HCT116 (cell line): ENCODE measurements around the gene SLCO2B1. TPM values are rescaled to one million over a fixed set of nuclear protein-coding genes. Genes with fewer than 3 reads are reported as not detected.

Experiments
- ATAC-seq: fragments of 200-7000 bp; cut with Tn5 transposase; 2 replicates; pipeline ENCODE4 v1.9.1; 2020; ENCODE audit warnings: mild to moderate bottlenecking, moderate library complexity
- BruUV-seq: library from RNA; stranded (reverse); fragments of 400-500 nt; replicated peaks from 2 replicates; lab custom pipeline; 2021; lab: Mats Ljungman, UMichigan
- CTCF ChIA-PET: fragments of 300-600 bp; sonication (Branson Sonifier 250); formaldehyde crosslinking; loops from one replicate; lab custom pipeline; 2021; ENCODE audit warnings: antibody characterized with exemption; lab: Charles Lee
- POLR2A ChIA-PET: fragments of 300-600, 350-600 bp; sonication (Branson Sonifier 250); formaldehyde crosslinking; loops from one replicate; lab custom pipeline; 2021; ENCODE audit warnings: antibody characterized with exemption; lab: Charles Lee
- RAD21 ChIA-PET, 2 experiments: fragments of 300-600 bp; sonication (Branson Sonifier 250); formaldehyde crosslinking; loops; one replicate each; lab custom pipeline; 2023; ENCODE audit warnings: low total read pairs in 2 of 2; ENCODE audit not compliant: uncharacterized antibody in 2 of 2, unreplicated experiment in 2 of 2, low non-redundant PET in 1 of 2; lab: Charles Lee
- DNase-seq: peaks from one replicate; pipeline ENCODE4 v3.0.0-alpha.2; 2010; ENCODE audit warnings: low read depth, low spot score
- H2AFZ ChIP-seq: fragments of 200-600 bp; shearing (Covaris generic), sonication (generic); 2 replicates; pipeline ENCODE4 v1.6.1; 2017; ENCODE audit warnings: low read depth, mixed run types, mixed read lengths, antibody characterized with exemption, low read length; ENCODE audit not compliant: poor library complexity, severe bottlenecking
- H3K27ac ChIP-seq: 2 replicates; pipeline ENCODE4 v1.5.1; 2012; ENCODE audit warnings: low read depth, low read length
- H3K27me3 ChIP-seq: fragments of 200-600 bp; sonication (generic); 2 replicates; pipeline ENCODE4 v1.6.1; 2016; ENCODE audit warnings: mixed run types, low read length, mixed read lengths; ENCODE audit not compliant: insufficient read depth
- H3K36me3 ChIP-seq, 2 experiments: fragments of 200-500 bp in 1 of 2; fragments of 200-600 bp in 1 of 2; sonication (Bioruptor generic) in 1 of 2; sonication (generic) in 1 of 2; 2 replicates each; pipeline versions ENCODE4 v1.5.1 to v1.6.1; 2014 to 2016; ENCODE audit warnings: low read length in 2 of 2, inconsistent platforms in 1 of 2, mixed read lengths in 1 of 2, mixed run types in 1 of 2; ENCODE audit not compliant: insufficient read depth in 2 of 2, control insufficient read depth in 1 of 2
- H3K4me1 ChIP-seq, 2 experiments: fragments of 200-600 bp in 1 of 2; sonication (generic) in 1 of 2; 2 replicates each; pipeline versions ENCODE4 v1.5.1 to v1.6.1; 2012 to 2017; ENCODE audit warnings: low read length in 2 of 2, inconsistent platforms in 1 of 2, mild to moderate bottlenecking in 1 of 2, mixed read lengths in 1 of 2, mixed run types in 1 of 2, moderate library complexity in 1 of 2; ENCODE audit not compliant: insufficient read depth in 2 of 2, control insufficient read depth in 1 of 2
- H3K4me2 ChIP-seq: fragments of 200-600 bp; sonication (generic); 2 replicates; pipeline ENCODE4 v1.6.1; 2017; ENCODE audit warnings: mixed run types, low read length, mixed read lengths
- H3K4me3 ChIP-seq, 2 experiments: fragments of 200-600 bp in 1 of 2; sonication (generic) in 1 of 2; replicated peaks in 1 of 2; 2 replicates each; pipeline ENCODE4 v1.5.1; 2011 to 2016; ENCODE audit warnings: low read length in 2 of 2, control low read depth in 1 of 2, low read depth in 1 of 2, mild to moderate bottlenecking in 1 of 2, mixed read lengths in 1 of 2, mixed run types in 1 of 2
- H3K79me2 ChIP-seq: fragments of 200-600 bp; sonication (generic); 2 replicates; pipeline ENCODE4 v1.6.1; 2017; ENCODE audit warnings: mild to moderate bottlenecking, mixed run types, low read length, moderate library complexity, mixed read lengths; ENCODE audit not compliant: insufficient read depth
- H3K9ac ChIP-seq: fragments of 200-600 bp; sonication (generic); 2 replicates; pipeline ENCODE4 v1.6.1; 2016; ENCODE audit warnings: low read length, mixed read lengths
- H3K9me2 ChIP-seq: fragments of 200-600 bp; sonication (generic), shearing (Covaris generic); 2 replicates; pipeline ENCODE4 v1.6.1; 2017; ENCODE audit warnings: mixed run types, mild to moderate bottlenecking, moderate library complexity; ENCODE audit not compliant: insufficient read depth
- H3K9me3 ChIP-seq, 2 experiments: fragments of 200-500 bp in 1 of 2; fragments of 200-600 bp in 1 of 2; sonication (Bioruptor generic) in 1 of 2; sonication (generic) in 1 of 2; 2 replicates each; pipeline ENCODE4 v1.6.1; 2014 to 2017; ENCODE audit warnings: low read length in 2 of 2, mixed read lengths in 2 of 2, inconsistent platforms in 1 of 2, low read depth in 1 of 2, mild to moderate bottlenecking in 1 of 2, mixed run types in 1 of 2, moderate library complexity in 1 of 2; ENCODE audit not compliant: control insufficient read depth in 1 of 2, insufficient read depth in 1 of 2
- H4K20me1 ChIP-seq: fragments of 200-600 bp; sonication (generic), shearing (Covaris generic); 2 replicates; pipeline ENCODE4 v1.6.1; 2017; ENCODE audit warnings: mixed run types, mild to moderate bottlenecking, moderate library complexity; ENCODE audit not compliant: insufficient read depth
- CBX3 ChIP-seq: IDR thresholded peaks from 2 replicates; pipeline ENCODE4 v1.6.1; 2012; ENCODE audit warnings: low read depth
- EGR1 ChIP-seq: IDR thresholded peaks from 2 replicates; pipeline ENCODE4 v1.6.1; 2012; ENCODE audit warnings: low read depth
- ELF1 ChIP-seq: IDR thresholded peaks from 2 replicates; pipeline ENCODE4 v1.6.1; 2012; ENCODE audit warnings: low read depth, borderline replicate concordance
- EZH2 ChIP-seq: fragments of 200-600 bp; sonication (generic); IDR thresholded peaks from 2 replicates; pipeline ENCODE4 v1.6.1; 2017; ENCODE audit warnings: antibody characterized with exemption, mixed run types
- FOSL1 ChIP-seq: IDR thresholded peaks from 2 replicates; pipeline ENCODE4 v1.6.1; 2012; ENCODE audit warnings: low read depth
- JUND ChIP-seq: IDR thresholded peaks from 2 replicates; pipeline ENCODE4 v1.6.1; 2012
- POLR2A ChIP-seq: IDR thresholded peaks from 2 replicates; pipeline ENCODE4 v1.7.0; 2011; ENCODE audit warnings: borderline replicate concordance; ENCODE audit not compliant: insufficient read depth, insufficient read length; ENCODE audit errors: extremely low read depth
- POLR2AphosphoS5 ChIP-seq: IDR thresholded peaks from 2 replicates; pipeline ENCODE4 v1.6.1; 2011; ENCODE audit warnings: mild to moderate bottlenecking, low read depth, low read length, moderate library complexity
- RAD21 ChIP-seq: IDR thresholded peaks from 2 replicates; pipeline ENCODE4 v1.6.1; 2012; ENCODE audit warnings: low read depth, mild to moderate bottlenecking
- SP1 ChIP-seq: IDR thresholded peaks from 2 replicates; pipeline ENCODE4 v1.6.1; 2012; ENCODE audit warnings: low read depth
- SRF ChIP-seq: IDR thresholded peaks from 2 replicates; pipeline ENCODE4 v1.6.1; 2012; ENCODE audit warnings: low read depth
- TCF7L2 ChIP-seq: IDR thresholded peaks from 2 replicates; pipeline ENCODE4 v1.7.0; 2011; ENCODE audit warnings: borderline replicate concordance, inconsistent platforms; ENCODE audit not compliant: insufficient read depth, insufficient read length; ENCODE audit errors: extremely low read depth
- YY1 ChIP-seq: IDR thresholded peaks from 2 replicates; pipeline ENCODE4 v1.6.1; 2011; ENCODE audit warnings: low read length, low read depth, moderate library complexity, mild to moderate bottlenecking; ENCODE audit not compliant: insufficient replicate concordance; ENCODE audit errors: extremely low read depth
- ZNF274 ChIP-seq: fragments of 200-500 bp; sonication (Bioruptor generic); IDR thresholded peaks from 2 replicates; pipeline ENCODE4 v1.6.1; 2014; ENCODE audit warnings: mild to moderate bottlenecking, low read depth, low read length, inconsistent platforms
- intact Hi-C: fragments of 100-400 bp; cut with micrococcal nuclease; formaldehyde crosslinking; loops from 2 replicates; pipeline ENCODE4 v1.10.0; 2022
- total RNA-seq: library from RNA; stranded (reverse); gene quantifications from one replicate; pipeline ENCODE4 v1.2.1, GENCODE V29; 2021; ENCODE audit not compliant: unreplicated experiment
- TF ChIP-seq, protein P1 (sequence below): IDR thresholded peaks from 2 replicates; pipeline ENCODE4 v1.6.1; 2012; ENCODE audit warnings: low read depth
- TF ChIP-seq, protein P2 (sequence below): IDR thresholded peaks from 2 replicates; pipeline ENCODE4 v1.6.1; 2012

The SLCO2B1 gene
- total RNA-seq, 1 experiment from 2014 or later = 0.81 TPM

DNA sequence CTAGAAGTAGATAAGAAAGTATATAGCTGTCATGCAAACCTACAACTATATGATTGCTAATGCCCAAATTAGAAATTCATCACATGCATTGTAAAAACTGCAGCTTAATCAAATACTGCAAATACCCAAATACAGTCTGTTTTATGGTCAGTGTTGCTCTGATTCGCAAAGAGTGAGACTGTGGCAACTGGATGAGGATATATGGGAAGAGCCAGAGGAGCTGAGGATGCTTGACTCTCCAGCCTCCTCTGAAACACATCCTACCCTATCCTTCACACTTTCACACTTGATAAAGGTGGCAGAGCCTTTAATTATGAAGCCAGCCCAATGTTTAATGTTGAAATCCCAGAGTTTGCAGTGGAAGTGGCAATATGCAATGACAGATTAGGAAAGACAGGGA lies 32.3 kb upstream of the SLCO2B1 start (continued):
- TF ChIP-seq, protein P1, sequence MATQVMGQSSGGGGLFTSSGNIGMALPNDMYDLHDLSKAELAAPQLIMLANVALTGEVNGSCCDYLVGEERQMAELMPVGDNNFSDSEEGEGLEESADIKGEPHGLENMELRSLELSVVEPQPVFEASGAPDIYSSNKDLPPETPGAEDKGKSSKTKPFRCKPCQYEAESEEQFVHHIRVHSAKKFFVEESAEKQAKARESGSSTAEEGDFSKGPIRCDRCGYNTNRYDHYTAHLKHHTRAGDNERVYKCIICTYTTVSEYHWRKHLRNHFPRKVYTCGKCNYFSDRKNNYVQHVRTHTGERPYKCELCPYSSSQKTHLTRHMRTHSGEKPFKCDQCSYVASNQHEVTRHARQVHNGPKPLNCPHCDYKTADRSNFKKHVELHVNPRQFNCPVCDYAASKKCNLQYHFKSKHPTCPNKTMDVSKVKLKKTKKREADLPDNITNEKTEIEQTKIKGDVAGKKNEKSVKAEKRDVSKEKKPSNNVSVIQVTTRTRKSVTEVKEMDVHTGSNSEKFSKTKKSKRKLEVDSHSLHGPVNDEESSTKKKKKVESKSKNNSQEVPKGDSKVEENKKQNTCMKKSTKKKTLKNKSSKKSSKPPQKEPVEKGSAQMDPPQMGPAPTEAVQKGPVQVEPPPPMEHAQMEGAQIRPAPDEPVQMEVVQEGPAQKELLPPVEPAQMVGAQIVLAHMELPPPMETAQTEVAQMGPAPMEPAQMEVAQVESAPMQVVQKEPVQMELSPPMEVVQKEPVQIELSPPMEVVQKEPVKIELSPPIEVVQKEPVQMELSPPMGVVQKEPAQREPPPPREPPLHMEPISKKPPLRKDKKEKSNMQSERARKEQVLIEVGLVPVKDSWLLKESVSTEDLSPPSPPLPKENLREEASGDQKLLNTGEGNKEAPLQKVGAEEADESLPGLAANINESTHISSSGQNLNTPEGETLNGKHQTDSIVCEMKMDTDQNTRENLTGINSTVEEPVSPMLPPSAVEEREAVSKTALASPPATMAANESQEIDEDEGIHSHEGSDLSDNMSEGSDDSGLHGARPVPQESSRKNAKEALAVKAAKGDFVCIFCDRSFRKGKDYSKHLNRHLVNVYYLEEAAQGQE = no peak
- no peak for TF ChIP-seq YY1

DNA sequence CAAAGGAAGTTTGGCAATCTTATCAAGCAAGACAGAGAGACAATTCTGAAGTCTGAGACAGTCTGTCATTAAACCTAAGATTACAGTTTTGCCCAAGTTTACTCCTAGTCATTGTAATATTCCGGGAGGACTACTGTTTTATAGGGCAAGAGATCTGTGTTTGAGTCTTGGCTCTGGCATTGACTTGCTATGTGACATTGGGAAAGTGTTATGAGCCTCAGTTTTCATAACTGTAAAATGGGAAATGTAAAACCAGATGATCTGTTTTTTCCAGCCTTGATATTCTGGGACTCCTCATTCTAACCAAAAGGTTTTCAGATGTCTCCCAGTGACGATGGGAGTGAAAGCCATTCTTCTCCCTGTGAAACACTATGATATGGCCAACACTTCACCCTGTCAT lies 24.3 kb upstream of the SLCO2B1 start:
- Histone ChIP-seq H3K36me3 (no peaks in the 10 kb centered on the region), H3K4me3 (no peak overlapping the region), H3K9me3 (no peaks in the 10 kb centered on the region), H3K9me2 (no peaks in the 10 kb centered on the region), H3K9ac (no peak overlapping the region), H3K4me1 (no peaks in the 10 kb centered on the region), H3K79me2 (no peaks in the 10 kb centered on the region)
- intact Hi-C loops = no loop called here
- DNase-seq (no peak), ATAC-seq (no peak)
- CTCF ChIA-PET = interaction anchor here (3.7 kb wide), 1 partner anchor 14 kb away, joined by 15 read pairs; no protein-coding TSS in a partner anchor
- TF ChIP-seq POLR2AphosphoS5 (no peak), FOSL1 (no peak), EGR1 (no peak), SRF (no peak), ZNF274 (no peak), ELF1 (no peak), POLR2A (no peak), EZH2 (no peak), RAD21 (no peak), TCF7L2 (no peak), JUND (no peak), CBX3 (no peak), SP1 (no peak)
- TF ChIP-seq, protein P2, sequence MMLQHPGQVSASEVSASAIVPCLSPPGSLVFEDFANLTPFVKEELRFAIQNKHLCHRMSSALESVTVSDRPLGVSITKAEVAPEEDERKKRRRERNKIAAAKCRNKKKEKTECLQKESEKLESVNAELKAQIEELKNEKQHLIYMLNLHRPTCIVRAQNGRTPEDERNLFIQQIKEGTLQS = no peak
- TF ChIP-seq, all 23 proteins: peak for 0
- Histone ChIP-seq H2AFZ (no peak overlapping the region), H4K20me1 (no peaks in the 10 kb centered on the region), H3K27ac (no peak overlapping the region), H3K4me2 (no peak overlapping the region), H3K27me3 (no peaks in the 10 kb centered on the region)
- ChIA-PET POLR2A (no interaction called here), RAD21 (no interaction called here)
- no TSS peak for BruUV-seq
